Activated CD4-positive, alpha-beta T cell treated with anti-CD3 and anti-CD28 coated beads, Interleukin-2, amount 50 U/mL, for 1 hour (primary cell): Measurements from ENCODE around the gene ZFP64.
"Not testable (repeated sequence)": the region's sequence is repeated elsewhere in the genome, so short reads cannot be mapped to it uniquely, and the experiment has no call there.

ENCODE experiments used
- DNase-seq: peaks from one replicate; pipeline ENCODE4 v3.0.0-alpha.2; 2020

Gene ZFP64

GRCh38 chr20:52153896-52154295, 37.7 kb downstream of the ZFP64 start:
- no peak for DNase-seq

GRCh38 chr20:52152921-52153320, 38.7 kb downstream of the ZFP64 start:
- DNase-seq, result no peak

- DNase-seq, result no peak
Observed at GRCh38 chr20:52152416-52152815, 39.2 kb downstream of the ZFP64 start.

GRCh38 chr20:52150440-52151258, 40.9 kb downstream of the ZFP64 start:
- DNase-seq, result no peak

GRCh38 chr20:52145587-52145986, 46.0 kb downstream of the ZFP64 start:
- no peak for DNase-seq

- DNase-seq, result no peak
Observed at GRCh38 chr20:52143277-52143676, 48.3 kb downstream of the ZFP64 start.

GRCh38 chr20:52142757-52143156, 48.8 kb downstream of the ZFP64 start:
- no peak for DNase-seq

GRCh38 chr20:52139986-52140385, 51.6 kb downstream of the ZFP64 start:
- no peak for DNase-seq

- no peak for DNase-seq
Observed at GRCh38 chr20:52137850-52138249, 53.7 kb downstream of the ZFP64 start.

- DNase-seq, result not testable (repeated sequence)
Observed at GRCh38 chr20:52133714-52134113, 57.9 kb downstream of the ZFP64 start.

GRCh38 chr20:52132337-52132736, 59.2 kb downstream of the ZFP64 start:
- no peak for DNase-seq

GRCh38 chr20:52131048-52131643, 60.4 kb downstream of the ZFP64 start:
- no peak for DNase-seq

- DNase-seq, result no peak
Observed at GRCh38 chr20:52130406-52130805, 61.2 kb downstream of the ZFP64 start.

GRCh38 chr20:52129611-52130010, 62.0 kb downstream of the ZFP64 start:
- DNase-seq, result no peak

GRCh38 chr20:52127309-52127708, 64.3 kb downstream of the ZFP64 start:
- DNase-seq, result no peak

GRCh38 chr20:52124821-52125220, 66.8 kb downstream of the ZFP64 start:
- no peak for DNase-seq

- DNase-seq, result no peak
Observed at GRCh38 chr20:52118696-52119095, 72.9 kb downstream of the ZFP64 start.

- no peak for DNase-seq
Observed at GRCh38 chr20:52118016-52118623, 73.5 kb downstream of the ZFP64 start.

GRCh38 chr20:52110456-52110855, 81.1 kb downstream of the ZFP64 start:
- no peak for DNase-seq

GRCh38 chr20:52105442-52106422, 85.8 kb downstream of the ZFP64 start:
- no peak for DNase-seq

GRCh38 chr20:52104546-52105441, 86.8 kb downstream of the ZFP64 start:
- DNase-seq, result no peak
